Stimulated activated naive CD8-positive, alpha-beta T cell treated with anti-CD3 and anti-CD28 coated beads, Interleukin-15, Interleukin-2, amounts not matched to agents 100 U/mL and 50 U/mL, for 24 hours (primary cell): ENCODE results near the gene FOXJ1.

Experiments used
- ATAC-seq: fragments of 150-1000 bp; cut with Tn5 transposase; one replicate; pipeline ENCODE4 v1.10.0; 2021
- DNase-seq: peaks from one replicate; pipeline ENCODE4 v3.0.0; 2021

Gene FOXJ1

DNA sequence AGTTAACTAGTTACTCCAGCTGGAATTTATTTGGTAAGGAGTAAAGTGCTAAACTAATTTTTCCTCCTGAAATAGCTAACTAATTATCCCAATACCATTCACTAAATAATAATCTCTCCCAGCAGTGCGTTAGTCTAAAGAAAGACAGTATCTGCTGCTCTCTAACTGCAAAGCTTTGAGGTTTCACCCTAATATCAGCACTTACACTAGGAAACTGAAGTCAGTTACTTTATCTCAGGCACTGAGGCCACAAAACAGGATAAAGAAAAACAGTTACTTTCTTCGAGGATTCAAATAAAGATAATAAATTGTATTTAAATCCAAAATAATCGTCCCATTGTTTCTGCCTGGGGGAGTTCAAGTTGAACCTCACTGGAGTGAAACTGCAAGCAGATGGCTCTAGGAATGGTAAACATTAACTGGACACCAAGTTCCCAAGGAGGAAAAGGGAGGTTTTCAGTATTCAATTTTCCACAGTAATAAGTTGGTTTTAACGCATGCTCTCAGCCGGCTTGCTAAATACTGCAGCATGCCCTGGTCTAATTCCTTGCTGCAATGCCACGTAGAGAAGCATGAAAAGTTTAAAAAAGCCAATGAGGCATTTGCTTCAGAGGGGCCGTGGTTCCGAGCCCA, 20.0 kb upstream of the FOXJ1 start:
- no peak for ATAC-seq
- DNase-seq = no peak

DNA sequence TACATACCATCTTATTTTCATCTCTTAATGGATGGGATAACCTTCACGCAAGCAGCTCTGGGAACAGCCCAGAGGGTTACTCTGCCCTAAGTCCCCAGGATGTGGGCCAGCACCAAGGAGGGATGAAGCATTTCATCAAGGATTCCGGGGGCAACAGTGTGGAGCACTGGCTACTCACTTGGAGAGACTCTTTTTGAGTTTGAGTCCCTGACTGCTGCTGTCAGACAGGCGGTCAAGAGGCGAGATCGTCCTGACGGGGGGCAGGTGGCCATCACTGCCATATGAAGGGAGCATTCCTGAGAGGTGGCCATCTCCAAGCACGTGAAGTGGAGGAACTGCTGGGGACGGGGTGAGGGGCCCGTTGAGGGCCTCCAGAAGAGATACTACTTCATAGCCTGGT, 18.1 kb upstream of the FOXJ1 start:
- ATAC-seq = no peak
- DNase-seq = no peak

- ATAC-seq (no peak), DNase-seq (no peak)
Measured at GRCh38 chr17:76157759-76158158, 16.7 kb upstream of the FOXJ1 start.

DNA sequence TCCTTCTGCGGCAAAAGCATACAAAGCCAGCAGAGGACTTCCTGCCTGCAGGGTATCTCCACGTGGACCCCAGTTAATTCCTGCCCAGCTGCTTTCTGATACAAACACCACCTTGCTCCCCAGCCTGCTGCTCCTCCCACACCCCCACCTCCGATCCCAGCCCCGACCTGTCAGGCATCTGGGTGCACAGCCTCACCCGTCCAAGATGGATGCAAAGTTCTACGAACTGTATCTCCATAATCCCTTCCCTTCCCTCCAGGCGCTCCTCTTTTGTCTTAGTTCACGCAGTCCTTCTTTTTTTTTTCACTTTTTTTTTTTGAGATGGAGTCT, 15.6 kb upstream of the FOXJ1 start:
- ATAC-seq (no peak), DNase-seq (no peak)

- DNase-seq = no peak
- no peak for ATAC-seq
Measured at GRCh38 chr17:76155988-76156661, 15.1 kb upstream of the FOXJ1 start.

DNA sequence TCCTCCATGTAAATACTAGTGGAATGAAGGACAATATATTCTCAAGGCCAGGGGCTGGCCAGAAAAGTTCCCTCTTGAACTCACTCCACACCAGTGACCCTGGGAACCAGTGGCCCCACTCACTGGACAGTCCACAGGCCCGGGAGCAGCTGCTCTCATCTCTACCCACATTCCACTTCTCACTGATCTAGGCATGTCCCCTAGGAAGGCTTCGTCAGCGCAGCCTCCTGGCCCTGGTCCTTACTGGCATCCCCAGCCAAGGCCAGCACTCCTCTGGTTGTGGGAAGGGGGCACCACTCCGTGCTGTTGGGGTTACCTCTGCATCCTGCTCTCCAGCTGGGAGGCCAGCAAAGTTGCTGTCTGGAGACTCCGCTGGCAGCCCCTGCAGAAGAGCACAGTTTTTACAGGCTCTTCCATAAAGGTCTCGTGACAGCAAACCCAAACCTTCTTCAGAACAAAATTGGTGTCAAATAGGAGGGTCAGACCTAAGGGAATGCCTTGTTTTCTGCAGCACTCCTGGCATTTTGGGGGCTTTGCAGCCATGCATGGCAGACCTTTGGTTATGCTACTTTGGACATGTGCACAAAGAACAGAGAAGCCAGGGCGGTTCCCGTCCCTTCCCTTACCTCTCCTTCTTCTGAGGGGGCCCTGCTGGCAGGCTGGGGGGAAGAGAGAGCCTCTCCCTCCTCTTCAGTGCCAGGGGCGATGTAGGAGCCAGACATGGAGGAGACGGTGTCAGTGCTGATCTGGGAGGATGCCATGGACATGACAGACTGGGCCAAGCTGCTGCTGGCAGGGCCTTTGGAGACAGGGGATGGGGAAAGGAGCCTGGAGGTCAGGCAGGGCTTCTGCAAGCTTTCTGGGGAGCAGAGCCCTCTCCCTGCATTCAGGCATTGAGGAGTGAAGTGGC, 14.1 kb upstream of the FOXJ1 start:
- DNase-seq (no peak), ATAC-seq (no peak)

DNA sequence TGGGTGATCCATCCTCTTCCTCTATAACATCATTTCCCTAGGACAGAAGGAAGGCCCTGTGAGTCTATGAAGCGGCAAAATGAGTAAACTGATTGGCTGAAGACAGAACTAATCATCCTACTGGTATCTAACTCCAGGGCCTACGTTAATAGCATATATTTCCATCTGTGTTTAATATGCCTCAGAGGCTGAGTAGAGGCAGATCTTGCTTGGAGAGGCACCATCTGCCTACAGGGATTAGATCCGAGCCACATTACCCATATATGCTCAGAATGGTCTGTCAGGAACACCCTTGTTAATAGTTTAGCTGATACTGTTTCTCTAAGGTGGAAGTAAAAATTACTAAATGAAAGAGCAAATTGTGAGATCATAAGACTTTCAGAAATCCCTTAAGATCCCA, 13.2 kb upstream of the FOXJ1 start:
- ATAC-seq (no peak), DNase-seq (no peak)

GRCh38 chr17:76153640-76154039, 12.6 kb upstream of the FOXJ1 start:
- no peak for ATAC-seq
- no peak for DNase-seq

DNA sequence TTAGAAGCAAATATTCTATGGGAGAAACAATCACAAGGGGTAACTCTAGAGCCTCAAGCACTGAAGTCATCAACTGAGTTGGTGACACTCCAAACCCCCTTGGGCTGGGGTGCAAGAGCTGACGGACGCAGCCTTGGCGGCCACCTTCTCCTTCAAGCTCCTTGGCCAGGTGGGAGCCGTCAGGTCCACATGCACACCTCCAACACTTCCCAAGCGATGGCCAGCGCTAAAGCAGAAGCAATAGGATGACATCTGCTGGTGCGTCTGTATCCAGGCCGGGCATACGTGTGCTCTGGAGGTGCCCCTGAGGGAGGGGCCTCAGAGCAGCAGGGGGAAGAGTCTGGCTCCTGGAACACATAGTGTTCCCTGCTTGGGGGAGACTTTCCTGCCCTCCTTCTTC, 12.2 kb upstream of the FOXJ1 start:
- no peak for DNase-seq
- ATAC-seq = no peak

DNA sequence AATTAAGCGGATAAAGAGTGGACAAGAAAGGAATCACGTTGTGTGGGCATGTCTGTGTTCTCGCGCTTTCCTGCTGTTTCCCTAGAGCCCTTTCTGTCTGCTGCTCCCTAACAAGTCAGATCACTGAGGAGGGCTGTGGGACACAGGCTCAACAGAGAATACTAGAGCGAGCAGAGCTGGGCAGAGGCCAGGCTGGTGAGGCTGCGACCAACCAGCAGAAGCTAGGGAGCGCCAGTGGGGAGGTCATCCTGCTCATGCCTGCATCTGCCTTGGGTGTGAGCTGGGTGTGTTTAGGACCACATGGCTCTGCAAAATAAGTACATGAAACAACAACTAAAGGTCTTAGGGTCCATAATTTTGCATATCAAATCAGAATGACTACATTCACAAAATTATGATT, 11.5 kb upstream of the FOXJ1 start:
- ATAC-seq (no peak), DNase-seq (no peak)

DNA sequence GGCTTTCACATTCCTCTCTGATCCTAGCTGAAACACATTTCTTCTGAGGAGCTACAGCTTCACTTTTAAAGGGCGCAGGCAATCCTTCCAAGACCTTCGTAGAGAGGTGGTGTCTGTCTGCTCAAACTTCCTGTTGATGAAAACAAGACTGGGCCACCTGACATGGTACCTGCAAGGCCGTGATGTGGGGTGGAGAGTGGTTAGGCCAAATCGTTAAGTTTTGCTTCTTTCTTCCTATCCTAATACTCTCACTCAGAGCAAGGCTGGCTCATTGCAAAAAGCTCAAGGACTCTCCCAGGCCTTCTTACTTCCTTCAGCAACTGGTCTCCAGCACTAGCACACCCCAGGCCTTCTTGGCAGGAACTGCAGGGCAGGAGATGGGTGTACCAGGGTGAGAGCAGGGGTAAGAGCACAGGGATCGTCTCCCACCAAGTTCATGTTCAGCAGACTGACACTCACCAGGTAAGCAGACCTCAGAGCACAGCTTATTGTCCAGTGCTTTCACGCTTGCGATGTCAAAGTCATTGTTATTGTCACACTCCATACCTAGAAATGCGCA, 10.9 kb upstream of the FOXJ1 start:
- ATAC-seq (peak; percentile 12), DNase-seq (no peak)

DNA sequence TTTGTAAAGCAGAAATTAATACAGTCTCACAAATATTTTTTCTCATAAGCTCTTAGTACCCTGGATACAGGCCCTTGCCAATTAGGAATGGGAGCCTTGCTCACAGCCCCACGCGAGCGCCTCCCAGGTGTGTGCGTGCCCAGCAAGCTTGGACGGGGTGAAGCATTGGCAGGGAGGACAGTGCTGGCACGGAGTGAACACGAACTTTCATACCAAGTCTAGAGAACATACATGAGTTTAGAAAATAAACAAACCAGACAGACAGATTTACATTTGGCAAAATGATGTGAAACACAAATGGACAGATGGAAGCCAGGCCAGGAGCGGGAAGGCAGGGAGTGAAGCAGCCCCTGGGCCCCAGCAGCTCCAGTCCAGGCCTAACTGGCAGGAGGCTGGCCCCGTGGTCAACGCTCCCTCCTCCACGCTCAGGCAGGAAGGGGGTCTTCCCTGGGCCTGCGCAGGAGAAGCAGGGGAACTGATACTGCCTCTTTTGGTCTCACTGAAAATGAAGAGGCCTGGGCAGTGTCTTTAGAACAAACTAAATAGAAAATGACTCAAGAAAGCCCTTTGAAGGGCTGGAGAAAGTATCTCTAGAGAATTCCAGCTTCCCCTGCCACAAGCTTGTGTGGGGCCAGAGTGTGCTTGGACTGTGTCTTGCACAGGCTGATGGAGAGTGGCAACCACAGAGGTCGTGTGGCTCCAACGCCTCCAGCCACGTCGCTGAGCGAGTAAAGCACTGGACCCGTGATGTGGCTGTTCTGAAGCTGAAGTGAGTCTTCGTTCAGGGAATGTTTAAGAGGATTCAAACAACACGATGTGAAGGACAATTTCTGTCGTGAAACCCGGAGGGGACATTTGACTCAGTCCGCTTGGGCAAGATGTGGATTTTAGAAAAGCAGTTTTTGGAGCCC, 9.9 kb upstream of the FOXJ1 start:
- DNase-seq = no peak
- ATAC-seq = no peak

DNA sequence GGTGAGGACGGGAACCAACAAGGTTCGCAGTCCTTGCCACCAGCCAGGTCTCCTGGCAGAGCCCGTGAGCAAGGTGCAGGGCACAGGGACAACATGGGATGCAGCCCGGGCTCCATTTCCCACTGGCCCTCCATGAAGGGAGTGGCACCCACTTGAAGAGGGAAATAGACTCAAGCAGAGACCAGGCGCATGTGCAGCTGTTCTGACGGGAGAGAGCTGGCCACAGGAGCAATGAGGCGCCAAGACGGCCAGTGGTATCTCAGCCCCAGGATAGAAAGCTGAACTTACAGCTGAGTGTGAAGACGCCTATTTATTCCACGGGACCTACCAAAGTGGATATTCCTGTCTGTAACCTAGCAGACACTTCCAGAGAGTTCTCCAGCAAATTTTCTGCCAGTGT, 8.2 kb upstream of the FOXJ1 start:
- ATAC-seq (no peak), DNase-seq (no peak)

DNA sequence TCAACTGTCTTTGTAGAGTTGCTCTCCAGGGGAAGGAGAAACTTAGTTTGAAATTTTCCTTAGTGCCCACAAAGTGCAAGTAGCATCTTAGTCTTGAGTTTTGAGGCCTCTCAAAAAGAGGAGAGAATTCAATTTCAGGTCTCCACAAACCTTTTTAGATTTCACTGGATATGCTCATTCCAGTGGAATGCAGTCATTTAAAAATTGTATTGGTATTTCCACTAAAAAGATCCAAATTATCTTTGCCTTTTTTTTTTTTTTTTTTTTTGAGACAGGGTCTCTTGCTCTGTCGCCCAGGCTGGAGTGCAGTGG, 6.9 kb upstream of the FOXJ1 start:
- no peak for ATAC-seq
- no peak for DNase-seq

DNA sequence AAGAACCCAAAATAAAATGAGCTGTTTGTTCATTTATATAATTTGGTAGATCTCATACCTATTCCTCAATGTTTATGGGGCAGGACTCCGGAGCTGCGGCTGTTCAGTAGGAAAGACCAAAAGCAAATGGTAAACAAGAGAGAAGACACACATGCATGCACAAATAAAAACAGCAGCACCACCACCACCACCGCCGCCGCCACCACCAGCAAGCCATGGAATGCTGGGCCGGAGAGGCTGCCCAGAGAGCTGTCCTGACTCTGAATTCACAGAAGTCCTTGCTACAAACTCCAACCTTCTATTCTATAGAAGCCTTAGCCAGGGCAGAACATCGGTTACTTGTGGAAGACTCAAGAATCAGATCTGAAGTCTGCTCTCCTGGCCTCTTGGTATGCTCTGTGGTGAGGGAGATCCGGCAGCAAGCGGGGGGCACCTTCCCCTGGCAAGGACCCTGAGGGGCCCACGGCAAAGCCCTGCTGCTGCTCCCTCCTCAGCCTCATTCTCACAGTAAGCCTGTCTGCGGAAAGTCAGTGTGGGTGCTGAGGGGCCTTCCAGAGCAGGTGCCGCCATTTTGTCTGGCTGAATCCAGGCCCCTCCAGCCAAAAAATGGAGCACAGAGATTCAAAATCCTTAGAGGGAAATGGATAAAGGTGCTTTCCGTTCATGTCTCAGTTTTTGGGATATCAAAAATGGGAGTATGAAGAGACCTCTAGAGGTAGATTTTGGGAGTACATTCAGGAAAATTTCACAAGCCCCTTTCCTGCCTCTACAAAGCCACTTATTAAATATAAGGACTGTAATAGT, 6.4 kb upstream of the FOXJ1 start:
- no peak for ATAC-seq
- DNase-seq = no peak

DNA sequence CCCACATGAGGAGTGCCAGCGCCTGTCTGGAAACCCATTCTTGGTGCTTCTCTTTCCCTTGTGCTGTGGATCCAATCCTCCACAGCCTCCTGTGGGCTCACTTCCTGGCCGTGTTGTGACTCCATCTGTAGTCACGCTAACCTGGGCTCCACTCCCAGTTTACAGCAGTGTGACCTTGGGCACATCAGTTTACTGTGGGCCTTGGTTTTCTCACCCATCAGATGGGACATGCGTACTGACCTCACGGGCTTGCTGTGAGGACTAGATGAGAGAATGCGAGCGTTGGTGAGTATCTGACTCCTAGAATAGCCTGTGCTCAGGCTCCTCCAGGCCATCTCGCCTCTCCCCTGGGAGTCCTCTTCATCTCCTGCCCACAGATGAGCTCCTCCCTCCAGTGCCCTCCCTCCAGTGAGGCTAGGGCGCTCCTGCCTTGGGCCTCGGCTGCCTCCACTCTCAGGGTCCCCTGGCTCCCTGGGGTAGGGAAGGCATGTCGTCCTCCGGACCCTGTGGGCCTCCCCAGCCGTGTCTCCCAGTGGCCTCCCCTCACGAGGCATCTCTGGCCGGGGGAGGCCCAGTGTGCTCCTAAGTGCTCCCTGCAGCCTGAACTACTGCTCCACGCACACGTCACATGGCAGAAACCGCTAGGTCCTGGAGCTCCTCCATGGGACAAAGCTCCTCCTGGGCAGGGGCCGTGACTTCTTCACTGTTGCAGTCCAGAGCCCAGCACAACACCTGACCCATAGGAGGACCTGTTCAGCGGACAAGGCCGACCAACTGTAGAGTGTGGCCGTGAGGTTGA, 5.2 kb upstream of the FOXJ1 start:
- no peak for ATAC-seq
- no peak for DNase-seq

DNA sequence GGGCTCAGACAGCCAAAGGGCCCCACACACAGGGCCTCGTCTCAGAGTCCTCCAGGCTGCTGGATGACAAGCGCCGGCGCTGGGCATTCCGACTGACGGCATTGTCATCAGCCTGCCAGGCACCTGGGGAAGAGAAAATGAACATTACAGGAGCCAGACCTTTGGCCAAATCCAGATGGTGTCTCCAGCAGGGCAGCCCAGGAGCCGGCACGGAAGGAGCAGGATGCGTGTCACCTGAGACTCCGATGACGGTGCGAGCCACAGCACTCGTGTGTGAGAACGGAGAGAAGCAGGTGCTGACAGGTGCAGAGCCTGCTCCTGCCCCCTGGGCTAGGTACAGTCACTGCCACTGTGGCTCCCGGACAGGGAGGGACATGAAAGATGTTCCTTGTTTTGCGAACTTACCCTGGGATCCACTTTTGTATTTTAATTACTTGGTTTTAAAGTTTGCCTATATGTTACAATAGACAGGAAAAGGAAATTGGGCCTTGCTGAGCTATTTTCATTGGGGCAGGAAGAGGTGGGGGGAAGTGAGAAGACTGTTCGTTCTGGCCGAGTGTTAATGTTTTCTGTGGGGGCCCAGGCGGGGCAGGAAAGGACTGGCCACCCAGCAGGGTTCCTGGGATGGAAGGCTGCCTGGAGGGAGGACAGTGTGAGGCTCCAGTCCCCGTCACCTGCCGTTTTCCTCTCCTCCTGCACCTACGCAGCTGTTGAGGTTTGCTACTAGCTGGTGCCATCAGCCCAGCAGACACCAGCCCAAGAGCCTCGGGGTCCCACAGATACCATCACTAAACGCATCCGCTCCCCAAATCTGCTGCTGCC, 4.4 kb upstream of the FOXJ1 start:
- ATAC-seq (no peak), DNase-seq (peak; percentile 44)

GRCh38 chr17:76142585-76143041, 1.6 kb upstream of the FOXJ1 start:
- ATAC-seq = no peak
- no peak for DNase-seq

- DNase-seq (no peak), ATAC-seq (no peak)
Measured at GRCh38 chr17:76142039-76142584, 1.1 kb upstream of the FOXJ1 start.
